HepG2 (cell line): ENCODE measurements around the gene CDC42SE2. TPM values are rescaled to one million over a fixed set of nuclear protein-coding genes. Genes with fewer than 3 reads are reported as not detected.

Experiments used
- ATF1 ChIP-seq: IDR thresholded peaks from 2 replicates; pipeline ENCODE4 v1.6.1; 2016; ENCODE audit warnings: mild to moderate bottlenecking, control low read depth
- ATF3 ChIP-seq: sonication (generic); formaldehyde crosslinking; IDR thresholded peaks from 2 replicates; pipeline ENCODE4 v1.4.0; 2020; ENCODE audit warnings: missing genetic modification reagents
- CBX5 ChIP-seq: sonication (generic); formaldehyde crosslinking; IDR thresholded peaks from 2 replicates; pipeline ENCODE4 v1.4.0; 2020; ENCODE audit warnings: missing genetic modification reagents, borderline replicate concordance
- GABPA ChIP-seq, 2 experiments: IDR thresholded peaks; 2 replicates each; pipeline ENCODE4 v1.6.1; 2011 to 2016; ENCODE audit warnings: low read depth in 2 of 2, low read length in 1 of 2, missing biosample characterization in 1 of 2, missing genetic modification characterization in 1 of 2
- MEIS1 ChIP-seq: sonication (generic); formaldehyde crosslinking; IDR thresholded peaks from 2 replicates; pipeline ENCODE4 v1.9.0; 2021; ENCODE audit warnings: mild to moderate bottlenecking, missing genetic modification reagents, moderate library complexity, borderline replicate concordance
- PAWR ChIP-seq: sonication (generic); formaldehyde crosslinking; IDR thresholded peaks from 2 replicates; pipeline ENCODE4 v1.4.0; 2020; ENCODE audit warnings: missing genetic modification reagents, mild to moderate bottlenecking, borderline replicate concordance
- TFE3 ChIP-seq: IDR thresholded peaks from 2 replicates; pipeline ENCODE4 v1.6.1; 2016
- THYN1 ChIP-seq: sonication (generic); formaldehyde crosslinking; IDR thresholded peaks from 2 replicates; pipeline ENCODE4 v1.8.1; 2023; ENCODE audit warnings: low read depth, mild to moderate bottlenecking, moderate library complexity, missing genetic modification reagents, borderline replicate concordance
- YEATS4 ChIP-seq: sonication (generic); formaldehyde crosslinking; IDR thresholded peaks from 2 replicates; pipeline ENCODE4 v1.4.0; 2020; ENCODE audit warnings: missing genetic modification reagents, borderline replicate concordance
- ZFP91 ChIP-seq: sonication (generic); formaldehyde crosslinking; IDR thresholded peaks from 2 replicates; pipeline ENCODE4 v1.9.0; 2022; ENCODE audit warnings: missing genetic modification reagents, mild to moderate bottlenecking, borderline replicate concordance
- ZNF276 ChIP-seq: sonication (generic); formaldehyde crosslinking; IDR thresholded peaks from 2 replicates; pipeline ENCODE4 v1.4.0; 2020; ENCODE audit warnings: mild to moderate bottlenecking, low read depth, missing genetic modification reagents
- ZNF281 ChIP-seq: sonication (generic); formaldehyde crosslinking; IDR thresholded peaks from 2 replicates; pipeline ENCODE4 v1.4.0; 2020; ENCODE audit warnings: missing genetic modification reagents, borderline replicate concordance
- ZNF350 ChIP-seq: sonication (generic); formaldehyde crosslinking; IDR thresholded peaks from 2 replicates; pipeline ENCODE4 v1.4.0; 2020; ENCODE audit warnings: mild to moderate bottlenecking, low read depth, missing genetic modification reagents, borderline replicate concordance
- ZNF414 ChIP-seq: sonication (generic); formaldehyde crosslinking; IDR thresholded peaks from 2 replicates; pipeline ENCODE4 v1.5.0; 2020; ENCODE audit warnings: missing genetic modification reagents
- ZNF546 ChIP-seq: sonication (generic); formaldehyde crosslinking; conservative IDR thresholded peaks from 2 replicates; pipeline ENCODE4 v1.8.1; 2023; ENCODE audit warnings: mild to moderate bottlenecking, missing genetic modification reagents
- ZNF570 ChIP-seq: sonication (generic); formaldehyde crosslinking; IDR thresholded peaks from 2 replicates; pipeline ENCODE4 v1.4.0; 2020; ENCODE audit warnings: mild to moderate bottlenecking, missing genetic modification reagents, borderline replicate concordance
- ZNF576 ChIP-seq: sonication (generic); formaldehyde crosslinking; IDR thresholded peaks from 2 replicates; pipeline ENCODE4 v1.4.0; 2020; ENCODE audit warnings: mild to moderate bottlenecking, missing genetic modification reagents
- ZNF766 ChIP-seq: sonication (generic); formaldehyde crosslinking; IDR thresholded peaks from 2 replicates; pipeline ENCODE4 v1.5.0; 2020; ENCODE audit warnings: missing genetic modification reagents, borderline replicate concordance
- polyA plus RNA-seq, 8 experiments: library from polyadenylated mRNA; depleted of rRNA in 3 of 8; stranded (reverse) in 7 of 8; unstranded in 1 of 8; fragments of >200 nt; fragmentation: Illumina TruSeq in 4 of 8; extraction: Trizol in 4 of 8; gene quantifications; 2 replicates each; pipeline versions ENCODE4 v1.2.1 to v1.2.3, GENCODE V29; 2011 to 2016; ENCODE audit warnings: low read depth in 4 of 8, missing spikeins in 1 of 8, mixed read lengths in 1 of 8; ENCODE audit not compliant: insufficient read depth in 1 of 8
- total RNA-seq, 5 experiments: library from RNA; depleted of rRNA; stranded (reverse); fragments of >200 nt; fragmentation: Illumina TruSeq; extraction: Trizol; gene quantifications; 2 replicates each; pipeline ENCODE4 v1.2.3, GENCODE V29; 2016; ENCODE audit warnings: low read depth in 1 of 5

CDC42SE2 gene
- total and polyA plus RNA-seq, 2 of the 13 experiments (the other 11 are each of a cell fraction or from before 2014, with no cell fraction given) = 19.6 to 25.0 TPM

- TF ChIP-seq ZFP91 (CRISPR knock-in tag) (peak; percentile 63), MEIS1 (CRISPR knock-in tag) (no peak), ATF3 (0 out of 2 replicates have a peak, but pooled peaks have one; percentile 22), ZNF576 (CRISPR knock-in tag) (no peak), ZNF414 (CRISPR knock-in tag) (no peak), GABPA (IDR thresholded peaks at IDR 0.05; ENCODE audit: low read depth, low read length) (no peak), GABPA (CRISPR knock-in tag; IDR thresholded peaks at IDR 0.05; ENCODE audit: low read depth) (no peak), ZNF350 (CRISPR knock-in tag) (no peak), PAWR (CRISPR knock-in tag) (no peak), ZNF276 (CRISPR knock-in tag) (no peak), ZNF281 (CRISPR knock-in tag) (no peak), ATF1 (no peak), ZNF766 (CRISPR knock-in tag) (0 out of 2 replicates have a peak, but pooled peaks have one; percentile 32), THYN1 (CRISPR knock-in tag) (no peak), ZNF570 (CRISPR knock-in tag) (no peak), ZNF546 (CRISPR knock-in tag) (peak; percentile 70; the same call in 1 of the 2 replicates), YEATS4 (CRISPR knock-in tag) (peak; percentile 48; the same call in 1 of the 2 replicates), CBX5 (CRISPR knock-in tag) (no peak), TFE3 (CRISPR knock-in tag) (no peak; the same call in 1 of the 2 replicates)
These were observed at the start of gene CDC42SE2 (continued) for GRCh38 chr5:131263648-131264450.
